GM21447 (cell line): ENCODE data around the gene KCNG3.
"Not testable (repeated sequence)": the region's sequence is repeated elsewhere in the genome, so short reads cannot be mapped to it uniquely, and the experiment has no call there.

Experiments used
- ATAC-seq: cut with Tn5 transposase; IDR thresholded peaks from one replicate; pipeline ENCODE4 v1.9.1; 2021; ENCODE audit not compliant: unreplicated experiment

Gene KCNG3

GRCh38 chr2:42430188-42430587 lies 63.6 kb downstream of the KCNG3 start:
- ATAC-seq: no peak

DNA sequence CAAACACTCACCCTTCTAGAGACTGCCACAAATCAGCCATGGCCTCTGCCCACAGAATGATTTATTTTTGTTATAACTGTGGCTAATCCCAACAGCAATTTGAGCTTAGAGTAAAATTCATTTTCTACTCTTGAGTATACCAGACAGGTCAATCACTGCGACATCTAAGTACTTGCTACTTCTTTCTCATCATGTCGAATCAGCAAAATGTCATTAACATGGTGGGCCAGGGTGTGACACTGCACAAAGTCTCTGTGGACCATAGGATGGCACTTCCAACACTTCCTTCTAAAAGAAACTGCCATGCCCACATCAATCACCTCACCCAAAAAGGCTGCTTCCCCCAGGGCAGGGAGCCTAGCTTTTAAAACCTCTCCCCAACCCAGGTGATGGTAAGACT lies 64.4 kb downstream of the KCNG3 start:
- ATAC-seq: no peak

GRCh38 chr2:42425697-42426096 lies 68.1 kb downstream of the KCNG3 start:
- no peak for ATAC-seq

DNA sequence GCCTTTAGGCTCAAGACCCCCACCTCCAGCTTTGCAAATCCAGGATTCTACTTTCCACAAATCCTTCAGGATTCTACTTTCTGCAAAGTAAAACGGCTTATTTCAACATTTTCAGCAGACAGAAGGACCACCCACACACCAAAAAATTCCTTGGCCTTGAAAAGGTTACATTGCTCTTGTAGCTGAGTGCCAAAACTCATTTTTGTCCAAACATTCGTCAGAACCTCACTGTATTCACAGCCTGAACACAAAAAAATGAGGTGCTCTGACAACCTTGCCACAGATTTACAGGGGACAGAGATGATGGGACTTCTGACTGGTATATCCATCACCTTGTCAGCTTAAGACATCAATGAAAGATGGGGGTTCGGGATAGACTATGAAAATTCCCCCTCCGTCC lies 69.7 kb downstream of the KCNG3 start:
- no peak for ATAC-seq

- ATAC-seq: no peak
Observed at GRCh38 chr2:42421601-42422239, 72.1 kb downstream of the KCNG3 start.

DNA sequence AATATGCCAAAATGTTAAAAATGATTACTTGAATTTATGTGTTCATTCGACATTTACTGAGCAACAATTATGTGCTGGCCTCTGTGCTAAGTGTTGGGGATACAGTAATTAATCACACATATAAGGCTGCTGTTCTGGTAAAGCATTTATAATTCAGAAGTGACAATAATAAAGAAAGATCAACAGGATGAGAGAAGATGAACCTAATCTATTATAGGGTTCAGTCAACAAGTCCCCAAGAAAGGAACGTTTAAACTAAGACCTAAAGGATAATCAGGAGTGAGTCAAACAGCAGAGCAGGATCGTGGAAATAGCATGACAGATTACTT lies 72.7 kb downstream of the KCNG3 start:
- ATAC-seq: no peak

DNA sequence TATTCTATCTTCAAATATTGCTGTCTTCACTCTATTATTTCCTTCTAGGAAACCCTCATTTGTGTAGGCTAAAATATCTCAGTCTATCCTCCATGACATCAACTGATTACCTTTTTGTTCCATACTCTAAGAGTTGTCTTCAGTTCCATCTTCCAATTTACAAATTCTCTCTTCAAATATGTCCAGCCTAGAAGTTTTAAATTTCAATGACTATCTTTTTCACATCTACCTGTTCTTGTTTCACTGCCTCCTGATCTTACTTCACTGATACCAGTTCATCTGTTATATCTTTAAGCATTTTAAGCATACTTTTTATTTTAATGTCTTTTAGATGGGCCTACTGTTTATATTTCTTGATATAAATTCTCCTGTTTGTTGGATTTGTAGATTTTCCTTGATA lies 79.1 kb downstream of the KCNG3 start:
- ATAC-seq: no peak

DNA sequence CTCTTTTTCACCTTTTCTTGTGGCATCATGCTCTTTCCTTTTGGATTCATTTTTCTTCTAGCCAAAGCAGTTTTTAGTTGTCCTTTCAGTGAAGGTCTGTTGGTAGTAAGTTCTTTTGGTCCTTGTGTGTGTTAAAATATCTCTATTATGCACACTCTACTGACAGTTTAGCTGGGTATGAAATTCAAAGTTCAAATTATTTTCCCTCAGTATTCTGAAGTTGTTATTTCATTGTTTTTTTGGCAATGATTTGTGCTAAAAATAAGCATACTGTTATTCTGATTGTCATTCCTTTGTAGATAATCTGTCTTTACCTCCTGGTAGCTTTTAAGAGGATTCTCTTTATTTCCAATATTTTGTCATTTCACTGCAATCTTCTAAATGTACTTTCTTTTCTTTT lies 79.6 kb downstream of the KCNG3 start:
- no peak for ATAC-seq

- ATAC-seq: no peak
Observed at GRCh38 chr2:42410742-42411514, 82.9 kb downstream of the KCNG3 start.

DNA sequence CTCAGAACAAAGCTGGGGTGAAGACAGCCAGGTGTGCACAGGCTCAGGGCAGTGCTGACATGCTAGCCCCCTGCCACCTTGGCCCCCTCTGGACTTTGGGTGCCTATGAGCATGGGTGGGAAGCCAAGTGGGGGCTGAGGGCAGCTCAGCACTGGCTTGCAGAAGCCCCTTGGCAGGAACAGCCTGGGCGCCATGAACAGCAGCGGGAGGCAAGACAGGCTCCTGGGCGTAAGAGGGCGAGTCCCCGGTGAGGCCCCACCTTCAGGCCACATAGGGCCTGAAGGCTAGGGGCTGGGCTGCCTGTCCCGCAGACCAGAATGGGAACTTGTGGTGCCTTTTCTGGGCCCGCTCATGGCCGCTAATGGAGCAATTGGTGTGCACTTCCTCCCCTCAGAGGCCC lies 85.8 kb downstream of the KCNG3 start:
- no peak for ATAC-seq

- no peak for ATAC-seq
Observed at GRCh38 chr2:42407476-42407875, 86.3 kb downstream of the KCNG3 start.

- ATAC-seq: no peak
Observed at GRCh38 chr2:42404676-42405075, 89.1 kb downstream of the KCNG3 start.

DNA sequence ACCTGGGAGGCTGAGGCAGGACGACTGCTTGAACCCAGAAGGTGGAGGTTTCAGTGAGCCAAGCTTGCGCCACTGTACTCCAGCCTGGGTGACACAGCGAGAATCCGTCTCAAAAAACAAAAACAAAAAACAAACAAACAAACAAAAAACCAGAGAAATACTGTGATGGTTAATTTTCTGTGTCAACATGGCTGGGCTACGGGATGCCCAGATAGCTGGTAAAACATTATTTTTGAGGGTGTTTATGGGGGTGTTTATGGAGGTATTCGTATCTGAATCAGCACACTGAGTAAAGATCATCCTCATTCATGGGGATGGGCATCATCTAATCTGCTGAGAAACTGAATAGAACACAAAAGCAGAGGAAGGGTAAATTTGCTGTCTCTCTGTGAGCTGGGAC lies 92.0 kb downstream of the KCNG3 start:
- ATAC-seq: no peak

GRCh38 chr2:42398052-42398451 lies 95.7 kb downstream of the KCNG3 start:
- ATAC-seq: not testable (repeated sequence)

- ATAC-seq: not testable (repeated sequence)
Observed at GRCh38 chr2:42393320-42393719, 100.5 kb downstream of the KCNG3 start.

DNA sequence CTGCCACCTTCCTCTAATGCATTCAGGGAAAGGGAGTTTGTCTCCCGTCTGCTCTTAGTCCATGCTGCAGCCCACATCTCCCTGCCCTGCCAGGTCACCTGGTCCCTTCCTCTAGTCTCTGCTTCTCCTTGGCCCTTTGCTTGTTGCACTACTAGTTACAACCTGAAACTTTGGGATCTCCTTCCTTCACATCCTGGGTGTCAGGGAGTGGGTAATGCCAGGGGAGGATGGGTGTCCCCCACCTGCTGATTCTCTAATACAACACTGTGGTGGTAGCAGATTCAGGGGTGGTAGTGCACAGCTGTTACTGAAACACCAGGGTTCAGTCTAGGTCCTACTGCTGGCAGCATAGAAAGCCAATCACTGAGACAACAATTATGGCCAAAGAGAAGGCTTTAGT lies 101.6 kb downstream of the KCNG3 start:
- ATAC-seq: no peak
